Loucy (cell line): ENCODE results near the gene LUC7L3.

ENCODE experiments used
- EZH2phosphoT487 ChIP-seq: fragments of 200-600 bp; IDR thresholded peaks from 2 replicates; pipeline ENCODE4 v1.6.1; 2018; ENCODE audit warnings: antibody characterized with exemption, mild to moderate bottlenecking, moderate library complexity, borderline replicate concordance
- TF ChIP-seq, protein P1 (sequence below): fragments of 200-600 bp; sonication (generic); conservative IDR thresholded peaks from 2 replicates; pipeline ENCODE4 v1.5.1; 2014; ENCODE audit warnings: mild to moderate bottlenecking, antibody characterized with exemption, low read length

DNA sequence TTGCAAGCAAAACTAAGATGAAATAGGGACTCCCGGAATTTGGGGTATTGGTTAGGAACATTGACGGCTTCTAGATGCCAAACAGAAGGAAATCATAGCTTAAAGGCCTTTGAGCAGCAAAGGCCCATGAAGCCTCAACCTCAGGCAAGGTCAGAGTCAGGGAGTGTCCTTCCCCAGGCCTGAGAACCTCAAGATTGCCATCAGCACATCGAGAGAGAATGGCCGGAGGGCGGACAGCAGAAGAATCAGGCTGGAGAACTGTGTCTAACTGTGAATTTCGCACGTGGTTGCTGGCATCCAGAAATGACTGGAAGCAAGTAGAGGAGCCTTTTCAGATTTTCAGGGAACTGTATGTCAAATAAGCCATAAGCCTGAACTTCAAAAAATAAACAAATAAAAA, 72.7 kb downstream of the LUC7L3 start:
- TF ChIP-seq, protein P1, sequence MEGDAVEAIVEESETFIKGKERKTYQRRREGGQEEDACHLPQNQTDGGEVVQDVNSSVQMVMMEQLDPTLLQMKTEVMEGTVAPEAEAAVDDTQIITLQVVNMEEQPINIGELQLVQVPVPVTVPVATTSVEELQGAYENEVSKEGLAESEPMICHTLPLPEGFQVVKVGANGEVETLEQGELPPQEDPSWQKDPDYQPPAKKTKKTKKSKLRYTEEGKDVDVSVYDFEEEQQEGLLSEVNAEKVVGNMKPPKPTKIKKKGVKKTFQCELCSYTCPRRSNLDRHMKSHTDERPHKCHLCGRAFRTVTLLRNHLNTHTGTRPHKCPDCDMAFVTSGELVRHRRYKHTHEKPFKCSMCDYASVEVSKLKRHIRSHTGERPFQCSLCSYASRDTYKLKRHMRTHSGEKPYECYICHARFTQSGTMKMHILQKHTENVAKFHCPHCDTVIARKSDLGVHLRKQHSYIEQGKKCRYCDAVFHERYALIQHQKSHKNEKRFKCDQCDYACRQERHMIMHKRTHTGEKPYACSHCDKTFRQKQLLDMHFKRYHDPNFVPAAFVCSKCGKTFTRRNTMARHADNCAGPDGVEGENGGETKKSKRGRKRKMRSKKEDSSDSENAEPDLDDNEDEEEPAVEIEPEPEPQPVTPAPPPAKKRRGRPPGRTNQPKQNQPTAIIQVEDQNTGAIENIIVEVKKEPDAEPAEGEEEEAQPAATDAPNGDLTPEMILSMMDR = no peak
- TF ChIP-seq EZH2phosphoT487 = no peak
